Esophagus squamous epithelium (tissue), 4 donors: Measurements from ENCODE around the gene SEMA3F.

ENCODE experiments used
- POLR2A ChIP-seq, 4 donors: fragments of 450-650 bp; IDR thresholded peaks; one replicate each; pipeline ENCODE4 v1.6.1; 2017; ENCODE audit warnings: antibody characterized with exemption in 4 of 4, mild to moderate bottlenecking in 4 of 4, moderate library complexity in 3 of 4
- TF ChIP-seq, protein P1 (sequence below), 6 experiments: fragments of 450-650 bp in 4 of 6; fragments of 200-600 bp in 2 of 6; sonication (generic) in 2 of 6; IDR thresholded peaks; one replicate each; pipeline ENCODE4 v1.5.1; 2016 to 2019; ENCODE audit warnings: antibody characterized with exemption in 6 of 6, mild to moderate bottlenecking in 4 of 6, moderate library complexity in 4 of 6

DNA sequence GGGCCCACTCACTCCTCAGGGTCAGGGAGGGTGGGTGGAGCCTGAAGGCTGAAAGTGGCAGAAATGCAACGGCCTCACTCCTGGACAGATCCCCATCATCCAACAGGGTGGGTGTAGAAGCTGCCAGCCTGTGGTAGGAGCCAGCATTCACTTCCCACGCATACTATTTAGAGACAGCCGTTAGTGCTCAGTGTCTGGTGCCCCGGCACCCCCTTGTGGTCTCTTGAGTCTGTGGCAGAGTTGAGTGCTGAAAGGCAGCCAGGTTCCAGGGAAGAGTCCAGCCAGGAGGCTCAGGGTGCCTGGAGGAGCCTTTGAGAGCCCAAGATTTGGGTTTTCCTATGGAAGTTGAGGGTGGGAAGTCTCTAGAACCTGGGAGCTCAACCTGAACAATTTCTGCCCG lies 34.1 kb downstream of the SEMA3F start:
- TF ChIP-seq, protein P1, sequence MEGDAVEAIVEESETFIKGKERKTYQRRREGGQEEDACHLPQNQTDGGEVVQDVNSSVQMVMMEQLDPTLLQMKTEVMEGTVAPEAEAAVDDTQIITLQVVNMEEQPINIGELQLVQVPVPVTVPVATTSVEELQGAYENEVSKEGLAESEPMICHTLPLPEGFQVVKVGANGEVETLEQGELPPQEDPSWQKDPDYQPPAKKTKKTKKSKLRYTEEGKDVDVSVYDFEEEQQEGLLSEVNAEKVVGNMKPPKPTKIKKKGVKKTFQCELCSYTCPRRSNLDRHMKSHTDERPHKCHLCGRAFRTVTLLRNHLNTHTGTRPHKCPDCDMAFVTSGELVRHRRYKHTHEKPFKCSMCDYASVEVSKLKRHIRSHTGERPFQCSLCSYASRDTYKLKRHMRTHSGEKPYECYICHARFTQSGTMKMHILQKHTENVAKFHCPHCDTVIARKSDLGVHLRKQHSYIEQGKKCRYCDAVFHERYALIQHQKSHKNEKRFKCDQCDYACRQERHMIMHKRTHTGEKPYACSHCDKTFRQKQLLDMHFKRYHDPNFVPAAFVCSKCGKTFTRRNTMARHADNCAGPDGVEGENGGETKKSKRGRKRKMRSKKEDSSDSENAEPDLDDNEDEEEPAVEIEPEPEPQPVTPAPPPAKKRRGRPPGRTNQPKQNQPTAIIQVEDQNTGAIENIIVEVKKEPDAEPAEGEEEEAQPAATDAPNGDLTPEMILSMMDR (IDR thresholded peaks at IDR 0.05), result peak in 5 of 6 experiments; percentile 64 to 85 (median 82)
- no peak for TF ChIP-seq POLR2A (IDR thresholded peaks at IDR 0.05)
